ENCODE results near the gene MIB1.
"Not testable (repeated sequence)": the region's sequence is repeated elsewhere in the genome, so short reads cannot be mapped to it uniquely, and the experiment has no call there.

Gene MIB1

GRCh38 chr18:21704603-21705364 lies 35.8 kb upstream of the MIB1 start, which contains the start of gene ABHD3:
Gene ABHD3, minus strand, starts transcription at chr18:21704774. Its CDS starts 109 bp downstream, at chr18:21704665.
- peak; percentile 97 for DNase-seq (ENCODE audit: low read depth)
- TF ChIP-seq CTCF (IDR thresholded peaks at IDR 0.05; ENCODE audit: insufficient read depth, low read depth, low read length, missing control alignments), result peak; percentile 49
- H3K4me3 ChIP-seq (ENCODE audit: low read length), result peak within 1 kb of the TSS; percentile 80

- no peak overlapping the region for H3K4me3 ChIP-seq (ENCODE audit: low read length)
- DNase-seq (ENCODE audit: low read depth), result no peak
- no peak for TF ChIP-seq CTCF (IDR thresholded peaks at IDR 0.05; ENCODE audit: insufficient read depth, low read depth, low read length, missing control alignments)
Observed at GRCh38 chr18:21706386-21706865, 34.2 kb upstream of the MIB1 start.

DNA sequence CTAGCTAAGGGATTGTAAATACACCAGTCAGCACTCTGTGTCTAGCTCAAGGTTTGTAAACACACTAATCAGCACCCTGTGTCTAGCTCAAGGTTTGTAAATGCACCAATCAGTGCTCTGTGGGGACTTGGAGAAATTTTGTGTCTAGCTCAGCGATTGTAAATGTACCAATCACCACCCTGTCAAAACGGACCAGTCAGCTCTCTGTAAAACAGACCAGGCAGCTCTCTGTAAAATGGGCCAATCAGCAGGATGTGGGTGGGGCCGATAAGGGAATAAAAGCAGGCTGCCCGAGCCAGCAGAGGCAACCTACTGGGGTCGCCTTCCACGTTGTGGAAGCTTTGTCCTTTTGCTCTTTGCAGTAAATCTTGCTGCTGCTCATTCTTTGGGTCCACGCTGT lies 33.5 kb upstream of the MIB1 start:
- H3K4me3 ChIP-seq (ENCODE audit: low read length); DNase-seq (ENCODE audit: low read depth): not testable (repeated sequence)

GRCh38 chr18:21714474-21714873 lies 26.1 kb upstream of the MIB1 start:
- H3K4me3 ChIP-seq (ENCODE audit: low read length), result no peak overlapping the region
- DNase-seq (ENCODE audit: low read depth), result no peak
- no peak for TF ChIP-seq CTCF (IDR thresholded peaks at IDR 0.05; ENCODE audit: insufficient read depth, low read depth, low read length, missing control alignments)

DNA sequence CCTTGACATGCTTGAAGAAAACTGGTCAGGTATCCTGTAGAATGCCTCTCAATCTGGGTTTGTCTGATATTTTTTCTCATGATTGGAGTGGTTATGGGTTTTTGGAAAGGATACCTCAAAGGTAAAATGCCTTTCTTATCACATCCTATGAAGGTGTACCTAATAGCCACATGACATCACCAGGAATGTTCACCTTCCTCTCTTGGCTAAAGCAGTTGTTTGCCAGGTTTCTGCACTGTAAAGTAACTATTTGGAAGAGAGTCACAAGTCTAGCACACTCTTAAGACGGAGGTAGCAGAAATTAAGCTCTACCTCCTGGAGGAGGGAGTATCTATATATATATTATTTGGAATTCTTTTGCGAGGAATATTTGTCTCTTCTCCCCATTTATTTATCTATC lies 17.9 kb upstream of the MIB1 start:
- no peak for DNase-seq (ENCODE audit: low read depth)
- no peak overlapping the region for H3K4me3 ChIP-seq (ENCODE audit: low read length)
- TF ChIP-seq CTCF (IDR thresholded peaks at IDR 0.05; ENCODE audit: insufficient read depth, low read depth, low read length, missing control alignments), result no peak

DNA sequence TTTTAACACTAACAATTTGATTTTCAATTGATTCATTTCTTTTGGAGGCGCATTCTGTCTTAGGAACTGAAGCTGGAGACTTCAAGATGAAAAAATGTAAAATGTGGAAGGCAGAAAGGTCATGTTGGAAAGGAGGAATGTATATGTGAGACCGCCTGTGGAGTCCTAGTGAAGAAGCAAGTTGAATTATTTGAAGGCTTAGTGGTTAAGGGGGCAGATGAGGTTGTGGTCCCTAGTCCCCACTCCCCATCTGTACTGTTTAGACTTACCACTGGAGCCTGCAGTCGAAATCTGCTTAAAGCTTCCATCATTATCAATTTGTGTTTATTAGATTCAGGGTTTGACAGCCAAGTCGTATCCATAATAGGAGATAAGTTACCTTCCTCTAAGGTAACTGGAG lies 15.4 kb upstream of the MIB1 start:
- DNase-seq (ENCODE audit: low read depth), result no peak
- no peak overlapping the region for H3K4me3 ChIP-seq (ENCODE audit: low read length)

GRCh38 chr18:21727702-21728101 lies 12.9 kb upstream of the MIB1 start:
- H3K4me3 ChIP-seq (ENCODE audit: low read length), result no peak overlapping the region
- DNase-seq (ENCODE audit: low read depth), result no peak
- no peak for TF ChIP-seq CTCF (IDR thresholded peaks at IDR 0.05; ENCODE audit: insufficient read depth, low read depth, low read length, missing control alignments)

More for the DNA sequence above, 15.4 kb upstream of the MIB1 start:
- TF ChIP-seq CTCF (IDR thresholded peaks at IDR 0.05; ENCODE audit: insufficient read depth, low read depth, low read length, missing control alignments), result no peak
